Frontal cortex (tissue), 4 donors: ENCODE results near the gene PCNT. TPM values are rescaled to one million over a fixed set of nuclear protein-coding genes. Genes with fewer than 3 reads are reported as not detected.

Experiments used
- DNase-seq, 2 donors: peaks; one replicate each; pipeline ENCODE4 v3.0.0; 2012; ENCODE audit warnings: low spot score in 2 of 2
- FAIRE-seq: peaks from 2 replicates; lab custom pipeline; 2012; peaks lifted over from hg19 to GRCh38; lab: Jason Lieb, UNC
- total RNA-seq: library from RNA; depleted of rRNA; stranded (reverse); fragments of >200 nt; gene quantifications from one replicate; pipeline ENCODE4 v1.2.3, GENCODE V29; 2014
- donor health status: control.
- donor health status: control.
- donor health status: control.

Gene PCNT
- total RNA-seq, 1 donor from 2014 or later = 15.5 TPM

DNA sequence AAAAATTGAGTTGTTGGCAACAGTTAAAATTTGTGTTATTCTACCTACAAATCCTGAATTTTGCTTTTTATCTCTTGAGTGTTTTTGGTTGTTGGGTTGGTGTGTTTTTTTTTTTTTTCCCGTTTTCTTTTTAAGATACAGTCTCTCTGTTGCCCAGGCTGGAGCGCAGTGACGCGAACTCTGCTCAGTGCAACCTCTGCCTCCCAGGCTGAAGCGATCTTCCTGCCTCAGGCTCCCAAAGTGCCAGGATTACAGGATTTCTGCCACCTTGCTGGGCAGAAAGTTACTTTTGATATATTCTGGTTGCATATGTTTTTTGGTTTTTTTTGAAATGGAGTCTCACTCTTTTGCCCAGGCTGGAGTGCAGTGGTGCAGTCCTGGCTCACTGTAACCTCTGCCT, 4.2 kb downstream of the PCNT start:
- no peak for FAIRE-seq
- DNase-seq = no peak

DNA sequence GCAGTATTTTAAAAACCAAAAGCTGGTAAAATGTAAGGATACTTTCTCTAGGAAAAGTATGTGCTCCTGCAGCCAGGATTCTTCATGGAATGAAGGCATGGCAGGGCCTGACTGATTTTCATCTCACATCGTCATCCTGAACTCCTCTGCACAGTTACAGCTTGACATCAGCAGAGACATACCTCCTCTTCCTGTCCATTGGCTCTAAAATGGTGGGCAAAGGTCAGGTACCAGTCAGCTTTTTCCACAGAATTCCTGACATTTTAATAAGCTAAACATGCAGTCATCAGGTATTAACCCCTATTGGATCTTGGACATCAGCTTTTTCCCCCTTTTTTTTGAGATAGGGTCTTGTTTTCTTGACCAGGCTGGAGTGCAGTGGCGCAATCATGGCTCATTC, 5.8 kb downstream of the PCNT start:
- DNase-seq (no peak), FAIRE-seq (no peak)

DNA sequence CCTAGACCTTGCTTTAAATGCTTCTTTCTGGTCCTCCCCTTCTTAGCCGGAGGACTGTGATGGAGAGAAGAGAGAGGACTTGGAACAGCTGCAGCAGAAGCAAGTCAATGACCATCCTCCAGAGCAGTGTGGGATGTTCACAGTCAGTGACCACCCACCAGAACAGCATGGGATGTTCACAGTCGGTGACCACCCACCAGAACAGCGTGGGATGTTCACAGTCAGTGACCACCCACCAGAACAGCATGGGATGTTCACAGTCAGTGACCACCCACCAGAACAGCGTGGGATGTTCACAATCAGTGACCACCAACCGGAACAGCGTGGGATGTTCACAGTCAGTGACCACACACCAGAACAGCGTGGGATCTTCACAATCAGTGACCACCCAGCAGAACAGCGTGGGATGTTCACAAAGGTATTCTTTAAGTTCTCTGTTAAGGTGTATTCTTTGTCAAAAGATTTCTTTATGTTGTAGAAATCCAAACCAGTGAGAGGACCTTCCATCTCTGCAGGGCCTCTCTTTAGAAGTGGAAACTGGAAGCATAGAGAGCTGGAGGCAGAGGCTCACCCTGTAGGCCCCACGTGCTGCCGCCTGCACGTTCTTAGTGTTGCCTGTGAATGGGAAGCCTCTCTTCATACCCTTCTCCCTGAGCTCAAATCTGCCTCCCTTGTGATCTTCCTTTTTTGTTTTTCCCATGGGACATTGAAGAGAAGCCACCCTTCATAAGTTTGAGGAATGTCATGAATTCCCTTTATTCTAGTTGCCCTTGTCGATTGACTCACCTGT, 10.6 kb downstream of the PCNT start:
- FAIRE-seq = no peak
- no peak for DNase-seq

DNA sequence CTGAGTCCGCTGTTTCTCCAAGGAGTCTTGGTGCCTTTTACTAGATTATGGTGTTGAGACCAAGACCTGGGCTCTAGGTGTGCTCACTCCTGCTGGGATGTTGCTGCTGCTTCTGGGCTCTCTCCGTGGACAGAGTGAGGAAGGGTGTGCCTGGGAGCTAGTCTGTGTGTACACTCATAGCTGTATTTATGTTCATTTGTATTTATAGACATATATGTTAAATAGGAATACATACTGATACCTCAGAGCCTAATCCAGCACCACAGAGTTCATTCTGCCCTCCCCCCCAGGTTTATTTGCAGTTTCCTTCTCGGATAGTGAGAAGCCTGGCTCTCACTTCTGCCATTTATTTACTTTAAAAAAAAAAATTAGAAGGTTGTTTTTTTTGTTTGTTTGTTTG, 12.6 kb downstream of the PCNT start:
- no peak for DNase-seq
- FAIRE-seq = no peak

DNA sequence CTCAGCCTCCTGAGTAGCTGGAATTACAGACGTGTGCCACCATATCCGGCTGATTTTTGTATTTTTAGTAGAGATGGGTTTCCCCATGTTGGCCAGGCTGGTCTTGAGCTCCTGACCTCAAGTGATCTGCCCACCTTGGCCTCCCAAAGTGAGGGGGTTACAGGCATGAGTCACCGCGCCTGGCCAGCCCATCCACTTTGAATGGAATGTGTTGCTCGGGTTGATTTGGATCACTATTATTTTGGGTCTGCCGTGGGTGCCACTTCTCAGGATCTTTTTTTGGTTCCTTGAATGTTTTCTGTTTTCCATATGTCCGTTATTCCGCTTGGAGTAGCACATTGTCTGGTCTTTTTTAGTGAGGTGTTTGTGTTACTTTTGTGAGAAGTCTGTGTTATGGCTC, 17.0 kb downstream of the PCNT start:
- FAIRE-seq (no peak), DNase-seq (no peak)

DNA sequence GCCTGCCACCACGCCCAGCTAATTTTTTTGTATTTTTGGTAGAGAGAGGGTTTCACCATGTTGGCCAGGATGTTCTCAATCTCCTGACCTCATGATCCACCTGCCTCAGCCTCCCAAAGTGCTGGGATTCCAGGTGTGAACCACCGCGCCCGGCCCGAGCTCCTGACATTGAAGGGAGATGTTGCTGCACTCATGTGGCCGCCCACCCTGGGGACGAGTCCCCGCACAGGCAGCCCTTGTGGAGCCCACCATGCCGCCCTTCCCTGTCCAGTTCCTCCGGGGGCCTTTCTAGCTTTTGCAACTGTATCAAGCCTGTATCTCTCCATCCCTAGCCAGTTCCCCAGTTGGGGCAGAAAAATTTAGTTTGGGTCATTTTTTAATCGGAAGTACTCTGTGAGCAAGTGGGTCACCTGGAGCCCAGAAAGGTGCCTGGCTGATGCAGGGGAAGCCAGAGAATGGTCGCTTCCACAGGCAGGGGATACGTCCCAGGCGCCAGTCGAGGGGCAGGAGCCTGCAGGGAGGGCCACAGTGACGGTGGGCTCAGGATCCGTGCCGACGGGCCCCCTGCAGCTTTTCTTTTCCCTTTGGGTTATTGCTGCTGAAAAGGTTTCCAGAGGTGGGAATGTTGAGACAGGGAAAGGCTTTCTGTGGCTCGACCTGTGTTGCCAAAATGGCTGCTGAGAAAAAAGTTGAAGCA, 20.4 kb downstream of the PCNT start:
- FAIRE-seq (no peak), DNase-seq (no peak)

DNA sequence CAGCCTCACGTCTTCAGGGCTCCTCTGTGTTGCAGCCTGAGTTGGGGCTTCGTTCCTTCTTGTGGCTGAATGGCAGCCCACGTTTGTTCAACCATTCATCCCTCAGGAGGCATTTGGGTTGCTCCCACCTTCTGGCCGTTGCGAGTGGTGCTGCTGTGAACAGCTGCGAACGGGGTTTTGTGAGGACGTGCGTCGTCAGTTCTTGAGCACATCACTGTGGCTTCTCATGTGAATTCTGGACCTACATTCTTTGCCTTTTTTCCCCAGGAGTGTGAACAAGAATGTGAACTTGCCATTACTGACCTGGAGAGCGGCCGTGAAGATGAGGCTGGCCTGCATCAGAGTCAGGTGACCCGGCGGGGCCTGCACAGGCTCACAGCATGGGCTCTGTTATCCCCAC, 21.9 kb downstream of the PCNT start:
- DNase-seq (no peak), FAIRE-seq (no peak)

DNA sequence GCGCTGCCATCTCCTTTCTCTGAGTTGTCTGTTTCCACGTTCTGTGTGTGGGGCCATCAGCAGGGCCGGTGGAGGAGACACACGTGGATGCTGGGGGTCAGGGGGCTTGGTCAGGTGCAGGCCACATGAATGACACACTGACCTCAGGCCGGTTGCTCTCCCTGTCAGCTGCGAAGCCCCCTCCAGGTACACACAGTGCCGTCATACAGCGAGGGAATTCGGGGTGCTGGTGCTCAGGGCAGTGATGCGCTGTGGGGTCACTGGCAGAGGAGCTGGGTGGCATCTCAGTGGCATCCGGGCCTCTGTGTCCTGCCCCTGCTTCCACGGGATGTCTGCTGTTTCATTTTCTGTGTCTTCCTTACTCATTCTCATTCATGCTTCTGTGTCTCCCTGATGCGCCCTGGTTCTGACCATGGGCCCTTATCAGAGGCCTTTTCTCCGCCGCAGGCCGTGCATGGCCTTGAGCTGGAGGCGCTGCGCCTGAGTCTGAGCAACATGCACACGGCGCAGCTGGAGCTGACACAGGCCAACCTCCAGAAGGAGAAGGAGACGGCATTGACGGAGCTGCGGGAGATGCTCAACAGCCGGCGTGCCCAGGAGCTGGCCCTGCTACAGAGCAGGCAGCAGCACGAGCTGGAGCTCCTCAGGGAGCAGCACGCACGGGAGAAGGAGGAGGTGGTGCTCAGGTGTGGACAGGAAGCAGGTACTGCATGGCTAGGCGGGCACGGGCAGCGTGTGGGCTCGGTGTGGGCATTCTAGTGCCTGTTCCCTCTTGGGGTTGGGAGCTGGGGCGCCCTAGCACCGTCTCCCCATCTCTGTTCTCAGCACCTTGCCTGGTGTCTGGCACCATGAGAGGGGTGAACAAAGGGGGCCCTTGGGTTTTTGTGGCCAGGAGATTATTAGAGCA, 22.6 kb downstream of the PCNT start:
- DNase-seq (no peak), FAIRE-seq (no peak)

DNA sequence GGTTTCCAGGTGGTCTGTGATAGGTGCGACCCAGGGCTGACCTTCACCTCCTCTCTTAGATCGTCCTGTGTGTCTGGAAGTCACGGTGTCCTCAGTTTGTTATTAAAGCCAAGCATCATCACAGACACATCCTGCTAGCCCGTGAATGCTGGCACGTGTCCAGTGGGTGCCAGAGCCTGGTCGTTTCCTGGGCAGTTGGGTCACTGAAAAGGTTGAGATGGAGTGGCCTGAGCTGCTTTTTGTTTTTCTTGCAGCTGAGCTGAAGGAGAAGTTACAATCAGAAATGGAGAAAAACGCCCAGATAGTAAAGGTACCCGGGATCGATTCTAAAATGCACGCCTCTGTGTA, 23.2 kb downstream of the PCNT start:
- DNase-seq (no peak), FAIRE-seq (no peak)

DNA sequence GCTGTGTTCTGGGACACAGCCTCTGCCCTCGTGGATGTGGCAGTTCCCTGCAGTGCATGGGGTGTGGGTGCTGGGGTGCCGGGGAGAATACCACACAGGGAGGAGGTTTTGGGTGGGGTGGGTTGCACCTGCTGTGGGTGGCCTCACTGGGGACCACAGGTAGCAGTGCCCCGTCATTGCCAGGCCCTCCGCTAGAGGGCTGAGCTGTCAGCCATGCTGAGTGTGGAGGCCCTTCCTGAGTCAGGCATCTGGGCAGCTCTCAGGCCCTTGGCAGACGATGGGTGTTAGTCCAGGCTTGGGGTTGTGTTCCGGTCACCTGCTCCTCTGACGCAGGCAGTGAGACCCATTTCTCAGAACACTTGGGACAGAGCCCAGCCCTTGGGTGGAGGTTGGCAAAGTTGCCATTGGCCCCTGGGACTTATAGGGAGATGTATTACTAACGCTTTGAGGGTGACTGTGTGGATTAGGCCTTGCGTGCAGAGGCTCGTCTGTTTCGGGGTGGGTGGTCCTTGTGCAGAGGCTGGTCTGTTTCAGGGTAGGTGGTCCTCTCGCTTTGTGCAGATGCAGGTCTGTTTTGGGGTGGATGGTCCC, 23.9 kb downstream of the PCNT start:
- FAIRE-seq (no peak), DNase-seq (no peak)

DNA sequence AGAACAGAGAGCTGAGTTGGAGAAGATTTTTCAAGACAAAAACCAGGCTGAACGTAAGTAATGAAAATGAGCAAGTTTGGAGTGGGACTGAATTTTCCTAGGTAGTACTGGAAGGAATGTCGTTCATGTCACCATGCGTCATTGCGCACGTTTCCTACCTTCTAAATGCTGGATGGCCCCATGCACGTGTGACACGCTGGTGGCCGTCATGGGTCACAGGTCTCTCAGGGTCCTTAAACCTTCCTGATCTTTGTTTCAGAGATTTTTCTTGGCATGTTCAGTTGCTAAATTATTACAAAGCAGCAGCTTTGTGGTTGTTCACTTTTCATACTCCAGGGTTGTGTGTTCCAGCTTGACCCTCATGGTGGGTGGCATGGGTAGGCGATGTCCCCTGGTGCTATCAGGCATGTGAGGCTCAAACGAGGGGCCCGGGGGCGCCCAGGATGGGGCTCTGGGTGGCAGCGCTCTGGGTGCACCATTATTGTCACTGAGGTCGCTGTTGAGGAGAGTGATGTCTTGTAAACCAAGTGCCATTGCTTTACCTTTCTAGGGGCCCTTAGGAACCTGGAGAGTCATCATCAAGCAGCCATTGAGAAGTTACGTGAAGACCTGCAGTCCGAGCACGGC, 25.3 kb downstream of the PCNT start:
- FAIRE-seq (no peak), DNase-seq (no peak)

DNA sequence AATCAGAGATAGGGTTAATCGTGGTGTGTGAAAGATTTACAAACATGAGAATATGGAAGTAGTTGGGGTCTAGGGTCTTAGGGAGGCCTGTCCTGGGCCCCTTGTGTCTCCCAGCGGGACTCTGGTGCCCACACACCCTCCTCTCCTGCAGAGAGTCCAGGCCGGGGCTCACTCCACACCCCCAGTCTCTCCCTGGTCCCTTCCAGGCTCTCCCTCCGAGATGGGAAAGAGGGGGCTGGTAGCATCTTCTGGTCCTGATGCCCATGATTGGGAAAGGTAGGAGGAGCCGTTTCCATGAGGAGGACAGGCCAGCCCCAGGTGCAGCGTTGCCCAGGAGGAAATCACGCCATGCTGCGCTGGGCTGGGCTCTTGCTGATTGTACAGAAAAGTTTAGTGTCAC, 26.6 kb downstream of the PCNT start:
- DNase-seq (no peak), FAIRE-seq (no peak)

DNA sequence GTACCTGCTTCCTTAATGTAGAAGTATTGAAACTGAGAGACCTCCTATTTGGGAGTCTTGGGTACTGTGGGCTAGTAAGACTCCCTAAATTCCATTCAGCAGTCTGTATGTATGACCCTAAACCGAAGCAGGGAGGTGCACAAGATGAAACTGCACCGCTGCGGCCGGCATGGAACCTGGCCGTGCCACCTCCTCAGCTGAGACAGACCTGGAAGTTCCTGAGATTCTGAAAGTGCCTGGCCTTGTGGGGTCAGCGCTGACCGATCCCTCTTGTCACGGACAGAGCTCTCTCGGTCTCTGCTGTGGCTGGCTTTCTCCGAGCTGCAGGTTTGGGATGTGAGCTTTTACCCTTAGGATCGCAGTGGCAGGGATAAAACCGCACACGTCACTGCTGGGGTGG, 27.0 kb downstream of the PCNT start:
- no peak for FAIRE-seq
- DNase-seq = no peak

DNA sequence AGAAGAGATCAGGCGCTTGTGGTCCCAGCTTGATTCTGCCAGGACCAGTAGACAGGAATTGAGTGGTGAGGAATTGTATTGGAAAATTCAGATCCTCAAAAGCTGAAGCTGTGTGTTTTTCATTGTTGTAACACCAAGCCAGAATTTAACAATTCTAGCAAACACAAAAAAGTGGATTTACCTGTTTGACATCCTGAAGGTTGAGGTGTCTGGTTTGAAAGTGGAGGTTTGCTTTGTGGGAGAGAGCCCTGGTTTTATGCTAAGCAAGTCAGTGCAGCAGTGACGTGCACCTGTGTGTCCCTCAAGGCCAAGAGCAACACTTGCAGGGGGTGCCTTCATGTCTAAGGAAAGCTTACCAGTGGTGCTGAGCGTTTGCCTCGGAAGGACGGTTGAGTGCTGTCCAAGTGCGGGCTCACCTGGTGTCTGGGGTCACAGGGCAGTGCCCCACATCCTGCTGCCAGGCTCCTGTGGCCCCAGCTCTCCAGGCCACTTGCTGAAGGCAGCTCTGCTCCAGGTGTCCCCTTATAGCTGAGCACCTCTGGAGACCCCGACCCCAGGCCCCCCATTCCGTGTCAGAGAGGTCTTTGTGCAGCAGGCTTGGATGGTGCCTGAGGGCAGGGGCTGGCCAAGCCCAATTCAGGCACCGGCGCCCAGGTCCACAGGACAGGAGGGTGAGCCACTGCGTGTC, 27.7 kb downstream of the PCNT start:
- no peak for FAIRE-seq
- no peak for DNase-seq

DNA sequence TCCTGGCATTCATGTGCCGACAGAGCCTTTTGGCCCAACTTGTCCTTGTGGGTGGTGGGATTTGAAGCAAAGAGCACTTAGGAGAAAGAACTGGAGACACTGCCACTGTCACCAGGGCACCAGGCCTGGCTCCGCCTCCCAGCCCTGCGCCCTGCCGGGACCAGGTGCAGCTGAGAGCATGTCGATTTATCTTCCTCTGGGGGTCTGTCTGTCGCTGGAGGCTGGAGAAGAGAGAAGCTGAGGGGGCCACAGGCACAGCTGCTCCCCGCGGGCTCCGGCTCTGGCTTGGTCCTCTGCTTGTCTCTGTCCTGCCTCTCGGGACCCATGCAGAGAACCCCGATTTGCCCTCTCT, 28.2 kb downstream of the PCNT start:
- no peak for DNase-seq

DNA sequence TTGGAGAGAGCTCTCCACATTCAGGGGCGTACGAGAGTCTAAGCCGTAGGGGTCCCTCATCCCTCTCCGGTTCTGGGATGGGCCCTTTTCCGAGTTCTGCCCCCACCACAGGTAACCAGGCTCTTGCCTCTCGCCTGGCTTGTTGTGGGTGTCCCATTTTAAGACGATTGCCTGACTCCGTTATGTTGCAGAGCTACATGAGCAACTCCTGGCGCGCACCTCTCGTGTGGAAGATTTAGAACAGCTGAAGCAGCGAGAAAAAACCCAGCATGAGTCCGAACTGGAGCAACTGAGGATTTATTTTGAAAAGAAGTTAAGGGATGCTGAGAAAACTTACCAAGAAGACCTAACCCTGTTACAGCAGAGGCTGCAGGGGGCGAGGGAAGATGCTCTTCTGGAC, 29.0 kb downstream of the PCNT start:
- DNase-seq (no peak), FAIRE-seq (no peak)

More for the DNA sequence above, 28.2 kb downstream of the PCNT start:
- FAIRE-seq = no peak

DNA sequence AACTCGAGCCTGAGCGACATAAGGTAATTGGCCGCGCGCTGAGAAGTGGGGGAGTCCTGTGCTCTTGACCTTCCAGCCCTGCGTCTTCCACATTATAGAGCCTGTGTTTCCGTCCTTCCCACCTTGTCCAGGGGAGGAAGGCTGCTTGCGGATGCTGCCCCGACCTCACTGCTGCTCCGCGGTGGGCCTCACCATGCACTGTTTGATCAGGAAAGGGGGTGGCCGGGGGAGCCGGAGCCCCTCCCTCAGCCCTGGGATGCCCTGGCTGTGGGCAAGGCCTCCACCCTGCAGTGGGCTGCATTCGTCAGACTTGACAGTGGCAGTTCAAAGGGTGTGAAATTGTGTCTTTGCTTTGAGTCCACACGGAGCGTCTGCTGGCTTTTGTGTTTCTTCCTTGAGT, 30.1 kb downstream of the PCNT start:
- DNase-seq (no peak), FAIRE-seq (no peak)

DNA sequence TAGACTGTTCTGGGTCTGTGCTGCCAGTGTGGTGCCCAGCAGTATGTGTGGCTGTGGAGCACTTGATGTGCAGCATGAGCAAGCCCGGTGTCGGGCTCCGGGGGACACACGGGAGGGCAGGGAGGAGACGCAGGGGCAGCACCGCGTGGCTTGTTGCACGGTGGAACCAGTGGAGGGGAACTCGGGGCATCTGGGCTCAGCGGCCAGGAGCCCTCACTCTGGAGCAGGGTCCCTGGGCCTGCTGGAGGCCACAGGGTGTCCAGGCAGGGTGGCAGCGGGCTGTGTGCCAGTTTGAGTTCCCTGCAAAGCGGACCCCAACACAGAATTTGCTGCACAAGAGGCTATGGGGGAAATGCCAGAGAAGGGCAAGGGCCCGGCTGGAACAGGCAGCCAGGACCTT, 30.6 kb downstream of the PCNT start:
- DNase-seq (no peak), FAIRE-seq (no peak)

DNA sequence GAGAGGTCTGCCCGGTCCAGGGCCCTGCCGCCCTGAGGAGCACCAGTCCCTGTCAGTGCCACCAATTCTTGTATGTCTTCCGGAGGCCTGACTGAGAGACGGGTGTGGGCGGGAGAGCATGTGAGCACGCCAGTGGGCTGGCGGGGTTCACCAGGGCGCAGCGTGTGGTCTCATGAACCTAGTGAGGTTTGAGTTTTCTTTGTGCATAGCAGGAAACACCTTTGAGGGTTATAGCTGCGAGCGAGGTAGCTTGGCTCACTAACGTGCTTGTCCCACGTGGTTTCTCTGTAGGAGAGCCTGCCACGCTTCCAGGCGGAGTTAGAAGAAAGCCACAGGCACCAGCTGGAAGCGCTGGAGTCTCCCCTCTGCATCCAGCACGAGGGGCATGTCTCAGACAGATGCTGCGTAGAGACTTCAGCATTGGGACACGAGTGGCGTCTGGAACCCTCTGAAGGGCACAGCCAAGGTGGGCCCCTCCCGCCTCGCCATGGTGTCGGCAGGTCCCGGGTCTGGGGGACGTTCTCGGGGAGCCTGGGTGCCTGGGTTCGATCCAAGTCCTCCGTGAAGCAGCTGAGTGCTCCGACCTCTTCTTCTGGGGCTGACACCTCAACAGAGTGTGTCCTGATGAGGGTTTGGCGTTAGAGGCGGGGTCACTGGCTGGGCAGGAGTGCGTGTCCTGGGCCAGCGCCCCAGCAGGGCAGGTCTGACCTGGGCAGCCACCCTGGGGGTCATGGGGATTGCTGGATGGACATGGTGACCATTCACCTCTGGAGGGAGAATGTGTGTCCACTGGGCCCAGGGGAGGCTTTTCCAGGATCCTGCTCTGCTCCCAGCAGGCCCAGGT, 31.4 kb downstream of the PCNT start:
- FAIRE-seq = no peak
- no peak for DNase-seq
